GM20000 (cell line): ENCODE measurements around the gene STK32A.

ENCODE experiments used
- DNase-seq: peaks from one replicate; pipeline ENCODE4 v3.0.0; 2012; ENCODE audit warnings: low spot score
- TF ChIP-seq, protein P1 (sequence below): IDR thresholded peaks from 2 replicates; pipeline ENCODE4 v1.5.1; 2012; ENCODE audit warnings: mild to moderate bottlenecking, control low read depth; ENCODE audit errors: extremely low read depth, missing control alignments

STK32A gene

DNA sequence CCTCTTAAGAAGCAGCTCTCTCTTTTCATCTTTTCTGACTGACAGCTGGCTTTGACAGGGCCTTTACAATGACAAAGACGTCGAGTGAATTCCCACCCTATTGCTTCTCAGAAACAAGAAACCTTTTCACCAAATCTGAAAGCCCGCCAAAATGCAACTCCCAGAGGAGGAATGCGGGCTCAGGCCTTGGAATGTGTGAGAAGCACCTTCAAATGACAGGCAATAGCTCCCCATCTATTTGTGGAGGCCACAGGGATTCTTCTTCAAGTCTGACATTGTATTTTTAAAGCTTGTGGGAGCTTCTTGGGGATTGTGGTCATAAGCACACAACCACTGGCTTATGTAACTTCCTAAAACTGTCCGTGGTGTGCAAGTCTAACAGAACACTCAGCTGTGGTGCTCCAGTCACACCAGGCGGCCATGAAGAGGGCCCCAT is 202.4 kb downstream of the STK32A start:
- DNase-seq, result no peak
- TF ChIP-seq, protein P1, sequence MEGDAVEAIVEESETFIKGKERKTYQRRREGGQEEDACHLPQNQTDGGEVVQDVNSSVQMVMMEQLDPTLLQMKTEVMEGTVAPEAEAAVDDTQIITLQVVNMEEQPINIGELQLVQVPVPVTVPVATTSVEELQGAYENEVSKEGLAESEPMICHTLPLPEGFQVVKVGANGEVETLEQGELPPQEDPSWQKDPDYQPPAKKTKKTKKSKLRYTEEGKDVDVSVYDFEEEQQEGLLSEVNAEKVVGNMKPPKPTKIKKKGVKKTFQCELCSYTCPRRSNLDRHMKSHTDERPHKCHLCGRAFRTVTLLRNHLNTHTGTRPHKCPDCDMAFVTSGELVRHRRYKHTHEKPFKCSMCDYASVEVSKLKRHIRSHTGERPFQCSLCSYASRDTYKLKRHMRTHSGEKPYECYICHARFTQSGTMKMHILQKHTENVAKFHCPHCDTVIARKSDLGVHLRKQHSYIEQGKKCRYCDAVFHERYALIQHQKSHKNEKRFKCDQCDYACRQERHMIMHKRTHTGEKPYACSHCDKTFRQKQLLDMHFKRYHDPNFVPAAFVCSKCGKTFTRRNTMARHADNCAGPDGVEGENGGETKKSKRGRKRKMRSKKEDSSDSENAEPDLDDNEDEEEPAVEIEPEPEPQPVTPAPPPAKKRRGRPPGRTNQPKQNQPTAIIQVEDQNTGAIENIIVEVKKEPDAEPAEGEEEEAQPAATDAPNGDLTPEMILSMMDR, result no peak
